ENCODE measurements around the gene SULT4A1.

DNA sequence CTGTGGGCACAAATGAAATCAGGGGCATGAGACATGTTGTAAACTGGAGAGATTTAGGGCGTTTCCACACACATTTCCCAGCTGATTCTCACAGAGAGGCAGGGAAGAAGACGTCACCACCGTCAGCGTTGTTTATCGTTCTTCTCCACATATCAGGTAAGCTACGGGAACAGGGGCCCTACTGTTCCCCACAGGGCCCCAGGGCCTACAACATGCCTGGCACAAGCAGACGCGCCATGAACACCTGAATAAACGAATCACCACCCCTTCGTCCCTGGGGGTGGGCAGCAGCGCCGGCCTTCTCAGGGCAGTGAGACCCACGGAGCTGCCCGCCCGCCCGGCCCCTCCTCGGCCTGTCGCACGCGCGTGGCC is 50.5 kb downstream of the SULT4A1 start:
- TF ChIP-seq, protein P1, sequence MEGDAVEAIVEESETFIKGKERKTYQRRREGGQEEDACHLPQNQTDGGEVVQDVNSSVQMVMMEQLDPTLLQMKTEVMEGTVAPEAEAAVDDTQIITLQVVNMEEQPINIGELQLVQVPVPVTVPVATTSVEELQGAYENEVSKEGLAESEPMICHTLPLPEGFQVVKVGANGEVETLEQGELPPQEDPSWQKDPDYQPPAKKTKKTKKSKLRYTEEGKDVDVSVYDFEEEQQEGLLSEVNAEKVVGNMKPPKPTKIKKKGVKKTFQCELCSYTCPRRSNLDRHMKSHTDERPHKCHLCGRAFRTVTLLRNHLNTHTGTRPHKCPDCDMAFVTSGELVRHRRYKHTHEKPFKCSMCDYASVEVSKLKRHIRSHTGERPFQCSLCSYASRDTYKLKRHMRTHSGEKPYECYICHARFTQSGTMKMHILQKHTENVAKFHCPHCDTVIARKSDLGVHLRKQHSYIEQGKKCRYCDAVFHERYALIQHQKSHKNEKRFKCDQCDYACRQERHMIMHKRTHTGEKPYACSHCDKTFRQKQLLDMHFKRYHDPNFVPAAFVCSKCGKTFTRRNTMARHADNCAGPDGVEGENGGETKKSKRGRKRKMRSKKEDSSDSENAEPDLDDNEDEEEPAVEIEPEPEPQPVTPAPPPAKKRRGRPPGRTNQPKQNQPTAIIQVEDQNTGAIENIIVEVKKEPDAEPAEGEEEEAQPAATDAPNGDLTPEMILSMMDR (IDR thresholded peaks at IDR 0.05): no peak
- TF ChIP-seq EZH2 (IDR thresholded peaks at IDR 0.05; ENCODE audit: borderline replicate concordance, insufficient read depth, low read depth, low read length, poor library complexity, severe bottlenecking): no peak

Data from B cell (primary cell).